HUES48 (cell line): ENCODE results near the gene ZNG1F.
"Not testable (repeated sequence)": the region's sequence is repeated elsewhere in the genome, so short reads cannot be mapped to it uniquely, and the experiment has no call there.

ENCODE experiments used
- H3K27ac ChIP-seq: one replicate; pipeline ENCODE4 v1.7.0; 2013; ENCODE audit warnings: low read depth, low read length, inconsistent platforms
- H3K27me3 ChIP-seq: 2 replicates; pipeline ENCODE4 v1.6.1; 2013; ENCODE audit warnings: mild to moderate bottlenecking, low read length; ENCODE audit not compliant: control insufficient read depth, insufficient read depth
- H3K36me3 ChIP-seq: 2 replicates; pipeline ENCODE4 v1.6.1; 2013; ENCODE audit warnings: low read length; ENCODE audit not compliant: control insufficient read depth, insufficient read depth
- H3K4me1 ChIP-seq: 2 replicates; pipeline ENCODE4 v1.6.1; 2013; ENCODE audit warnings: mild to moderate bottlenecking, low read length; ENCODE audit not compliant: control insufficient read depth, insufficient read depth
- H3K4me3 ChIP-seq: 2 replicates; pipeline ENCODE4 v1.5.1; 2013; ENCODE audit warnings: mild to moderate bottlenecking, low read depth, low read length
- H3K9ac ChIP-seq: 2 replicates; pipeline ENCODE4 v1.6.1; 2013; ENCODE audit warnings: mild to moderate bottlenecking, low read depth, low read length, moderate library complexity
- H3K9me3 ChIP-seq: 2 replicates; pipeline ENCODE4 v1.6.1; 2013; ENCODE audit warnings: low read length; ENCODE audit not compliant: control insufficient read depth, insufficient read depth

Gene ZNG1F

DNA sequence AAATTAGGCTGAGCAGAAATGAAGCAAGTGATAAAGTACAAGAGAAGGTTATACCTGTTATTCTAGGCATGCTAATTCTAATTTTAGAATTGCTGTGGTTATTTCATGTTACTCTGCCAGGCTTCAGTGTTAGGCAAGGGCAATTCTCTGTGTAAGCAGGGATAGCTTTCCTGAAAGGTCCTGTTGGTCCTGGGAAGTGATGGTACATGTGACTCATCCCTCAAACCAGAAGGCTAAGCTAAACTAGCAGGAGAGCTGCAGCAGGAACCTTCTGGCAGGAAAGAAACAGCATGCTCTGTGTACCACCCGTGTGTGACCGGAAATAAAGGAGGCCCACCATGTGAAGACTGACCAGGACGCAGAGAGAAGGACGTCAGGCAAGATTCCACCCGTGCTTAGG is 69.4 kb downstream of the ZNG1F start:
- H3K9ac ChIP-seq, H3K9me3 ChIP-seq, H3K4me1 ChIP-seq, H3K4me3 ChIP-seq, H3K27ac ChIP-seq, H3K36me3 ChIP-seq: not testable (repeated sequence)
- peaks cover 20% of the 10 kb centered on the region for H3K27me3 ChIP-seq

DNA sequence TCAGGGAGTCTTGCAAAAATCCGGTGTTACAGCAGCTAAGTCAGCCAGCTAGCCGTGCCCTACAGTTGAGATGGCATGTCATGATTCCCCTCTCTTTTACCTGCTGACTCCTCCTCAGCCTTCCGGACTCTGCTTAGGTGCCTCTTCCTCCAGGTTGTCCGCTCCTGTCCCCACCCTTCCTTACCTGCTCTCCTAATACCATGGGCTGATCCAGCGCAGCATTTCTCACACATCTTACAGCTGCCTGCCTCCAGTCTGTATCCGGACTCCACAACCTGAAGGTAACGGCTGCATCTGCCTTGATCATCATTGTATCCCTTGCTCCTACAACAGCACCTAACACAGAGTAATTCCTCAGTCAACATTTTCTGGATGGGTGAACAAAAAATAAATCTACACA is 69.8 kb downstream of the ZNG1F start:
- not testable (repeated sequence) for H3K4me3 ChIP-seq, H3K27ac ChIP-seq, H3K9me3 ChIP-seq, H3K9ac ChIP-seq, H3K36me3 ChIP-seq, H3K4me1 ChIP-seq
- peaks cover 19% of the 10 kb centered on the region for H3K27me3 ChIP-seq

DNA sequence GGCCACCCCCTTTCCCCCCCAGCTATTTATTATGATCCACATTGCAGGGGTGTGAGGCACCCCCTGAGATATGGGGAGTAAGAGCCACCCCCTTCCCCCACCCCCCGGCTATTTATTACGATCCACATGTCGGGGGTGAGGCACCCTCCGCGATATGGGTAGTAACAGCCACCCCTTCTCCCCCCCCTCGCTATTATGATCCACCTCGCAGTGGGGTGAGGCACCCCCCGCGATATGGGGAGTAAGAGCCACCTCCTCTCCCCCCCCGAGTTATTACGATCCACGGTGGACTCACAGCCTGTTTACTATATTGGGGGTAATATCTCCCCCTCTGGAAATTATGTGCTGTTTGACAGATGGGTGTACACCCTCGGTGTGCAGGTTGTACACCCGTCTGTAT is 75.8 kb downstream of the ZNG1F start:
- H3K4me1 ChIP-seq, H3K9ac ChIP-seq, H3K27ac ChIP-seq, H3K4me3 ChIP-seq, H3K9me3 ChIP-seq, H3K27me3 ChIP-seq, H3K36me3 ChIP-seq: not testable (repeated sequence)

DNA sequence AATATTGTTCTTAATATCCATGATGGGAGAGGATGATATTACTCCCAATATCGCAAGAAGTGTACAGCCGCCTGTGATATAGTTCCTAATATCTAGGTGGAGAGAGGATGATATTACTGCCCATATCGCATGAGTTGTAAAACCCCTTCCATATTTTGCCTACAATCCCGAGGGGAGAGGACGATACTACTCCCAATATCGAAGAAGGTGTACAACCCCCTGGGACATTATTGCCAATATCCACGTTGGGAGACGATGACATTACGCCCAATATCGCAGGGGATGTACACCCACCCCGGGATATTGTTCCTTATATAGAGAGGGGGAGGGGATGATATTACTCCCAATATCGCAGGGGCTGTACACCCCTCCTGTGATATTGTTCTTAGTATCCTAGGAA is 77.7 kb downstream of the ZNG1F start:
- not testable (repeated sequence) for H3K9ac ChIP-seq, H3K9me3 ChIP-seq, H3K27ac ChIP-seq, H3K4me3 ChIP-seq, H3K36me3 ChIP-seq, H3K4me1 ChIP-seq
- peaks cover 19% of the 10 kb centered on the region for H3K27me3 ChIP-seq

DNA sequence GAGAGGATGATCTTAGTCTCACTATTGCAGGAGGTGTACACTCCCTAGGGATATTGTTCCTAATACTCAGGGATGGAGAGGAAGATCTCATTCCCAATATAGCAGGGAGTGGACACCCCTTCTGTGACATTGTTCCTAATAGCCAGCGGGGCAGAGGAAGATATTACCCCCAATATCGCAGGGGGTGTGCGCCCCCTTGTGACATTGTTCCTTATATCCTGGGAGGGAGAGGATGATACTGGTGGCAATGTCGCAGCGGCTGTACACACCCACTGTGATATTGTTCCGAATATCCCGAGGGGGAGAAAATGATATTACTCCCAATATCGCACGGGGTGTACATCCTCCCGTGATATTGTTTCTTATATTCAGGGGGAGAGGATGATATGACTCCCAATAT is 78.2 kb downstream of the ZNG1F start:
- H3K9ac ChIP-seq, H3K4me3 ChIP-seq, H3K9me3 ChIP-seq, H3K4me1 ChIP-seq, H3K27ac ChIP-seq, H3K36me3 ChIP-seq: not testable (repeated sequence)
- peaks cover 20% of the 10 kb centered on the region for H3K27me3 ChIP-seq

DNA sequence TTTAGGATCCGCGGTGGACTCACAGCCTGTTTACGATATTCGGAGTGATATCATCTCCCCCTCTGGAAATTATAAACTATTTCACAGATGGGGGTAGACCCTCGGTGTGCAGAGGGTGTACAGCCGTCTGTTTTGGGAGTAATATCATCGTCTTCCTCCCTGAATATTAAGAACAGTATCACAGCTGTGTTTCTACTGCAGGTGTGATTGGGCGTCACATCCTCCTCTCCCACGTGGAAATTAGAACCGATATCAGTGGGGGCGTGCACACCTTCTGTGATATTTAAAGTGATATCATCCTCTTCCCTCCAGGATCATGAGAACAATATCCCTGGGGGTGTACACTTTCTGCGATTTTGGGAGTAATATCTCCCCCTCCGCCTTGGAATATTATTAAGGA is 79.9 kb downstream of the ZNG1F start:
- not testable (repeated sequence) for H3K4me1 ChIP-seq, H3K9ac ChIP-seq, H3K27ac ChIP-seq, H3K9me3 ChIP-seq, H3K36me3 ChIP-seq, H3K4me3 ChIP-seq
- peaks cover 25% of the 10 kb centered on the region for H3K27me3 ChIP-seq

DNA sequence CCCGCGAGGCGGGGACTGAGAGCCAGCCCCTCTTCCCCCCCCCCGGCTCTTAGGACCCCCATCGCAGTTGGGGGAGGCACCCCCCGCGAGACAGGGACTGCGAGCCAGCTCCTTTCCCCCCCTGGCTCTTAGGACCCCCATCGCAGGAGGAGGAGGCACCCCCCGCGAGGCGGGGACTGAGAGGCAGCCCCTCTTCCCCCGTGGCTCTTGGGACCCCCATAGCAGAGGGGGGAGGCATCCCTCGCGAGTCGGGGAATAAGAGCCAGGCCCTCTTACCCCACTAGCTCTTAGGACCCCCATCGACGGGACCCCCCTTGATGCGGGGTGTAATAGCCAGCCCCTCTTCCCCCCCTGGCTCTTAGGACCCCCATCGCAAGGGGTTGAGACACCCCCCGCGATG is 80.3 kb downstream of the ZNG1F start:
- peaks cover 25% of the 10 kb centered on the region for H3K27me3 ChIP-seq
- not testable (repeated sequence) for H3K4me1 ChIP-seq, H3K4me3 ChIP-seq, H3K9ac ChIP-seq, H3K27ac ChIP-seq, H3K9me3 ChIP-seq, H3K36me3 ChIP-seq

DNA sequence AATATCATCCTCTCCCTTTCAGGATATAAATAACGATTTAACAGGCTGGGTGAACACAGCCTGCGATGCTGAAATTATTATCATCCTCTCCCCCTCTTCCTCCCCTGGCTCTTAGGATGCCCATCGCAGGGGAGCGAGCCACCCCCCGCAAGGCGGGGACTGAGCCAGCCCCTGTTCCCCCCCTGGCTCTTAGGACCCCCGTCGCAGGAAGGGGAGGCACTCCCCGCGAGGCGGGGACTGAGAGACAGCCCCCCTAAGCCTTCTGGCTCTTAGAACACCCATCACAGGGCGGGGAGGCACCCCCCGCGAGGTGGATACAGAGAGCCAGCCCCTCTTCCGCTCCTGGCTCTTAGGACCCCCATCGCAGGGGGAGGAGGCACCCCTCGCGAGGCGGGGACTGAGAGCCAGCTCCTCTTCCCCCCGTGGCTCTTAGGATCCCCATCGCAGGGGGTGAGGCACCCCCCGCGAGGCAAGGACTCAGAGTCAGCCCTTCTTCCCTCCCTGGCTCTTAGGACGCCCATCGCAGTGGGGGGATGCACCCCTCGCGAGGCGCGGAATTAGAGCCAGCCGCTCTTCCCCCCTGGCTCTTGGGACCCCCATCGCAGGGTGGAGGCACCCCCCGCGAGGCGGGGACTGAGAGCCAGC is 82.5 kb downstream of the ZNG1F start:
- not testable (repeated sequence) for H3K9ac ChIP-seq, H3K4me3 ChIP-seq, H3K9me3 ChIP-seq, H3K27ac ChIP-seq, H3K4me1 ChIP-seq, H3K36me3 ChIP-seq
- peaks cover 25% of the 10 kb centered on the region for H3K27me3 ChIP-seq

DNA sequence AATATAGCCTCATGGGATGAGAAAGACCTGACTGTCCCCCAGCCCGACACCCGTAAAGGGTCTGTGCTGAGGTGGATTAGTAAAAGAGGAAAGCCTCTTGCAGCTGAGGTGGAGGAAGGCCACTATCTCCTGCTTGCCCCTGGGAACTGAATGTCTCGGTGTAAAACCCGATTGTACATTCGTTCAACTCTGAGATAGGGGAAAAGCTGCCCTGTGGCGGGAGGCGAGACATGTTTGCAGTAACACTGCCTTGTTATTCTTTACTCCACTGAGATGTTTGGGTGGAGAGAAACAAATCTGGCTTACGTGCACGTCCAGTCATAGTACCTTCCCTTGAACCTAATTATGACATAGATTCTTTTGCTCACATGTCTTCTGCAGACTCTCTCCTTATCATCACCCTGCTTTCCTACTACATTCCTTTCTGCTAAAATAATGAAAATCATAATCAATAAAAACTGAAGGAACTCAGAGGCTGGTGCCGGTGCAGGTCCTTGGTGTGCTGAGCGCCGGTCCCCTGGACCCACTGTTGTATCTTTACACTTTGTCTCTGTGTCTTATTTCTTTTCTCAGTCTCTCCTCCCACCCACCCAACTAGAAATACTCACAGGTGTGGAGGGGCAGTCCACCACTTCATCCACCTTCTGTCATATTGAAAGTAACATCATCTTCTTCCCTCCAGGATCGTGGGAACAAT is 83.4 kb downstream of the ZNG1F start:
- H3K4me3 ChIP-seq, H3K27ac ChIP-seq, H3K4me1 ChIP-seq, H3K9ac ChIP-seq, H3K36me3 ChIP-seq, H3K9me3 ChIP-seq: not testable (repeated sequence)
- peaks cover 27% of the 10 kb centered on the region for H3K27me3 ChIP-seq

DNA sequence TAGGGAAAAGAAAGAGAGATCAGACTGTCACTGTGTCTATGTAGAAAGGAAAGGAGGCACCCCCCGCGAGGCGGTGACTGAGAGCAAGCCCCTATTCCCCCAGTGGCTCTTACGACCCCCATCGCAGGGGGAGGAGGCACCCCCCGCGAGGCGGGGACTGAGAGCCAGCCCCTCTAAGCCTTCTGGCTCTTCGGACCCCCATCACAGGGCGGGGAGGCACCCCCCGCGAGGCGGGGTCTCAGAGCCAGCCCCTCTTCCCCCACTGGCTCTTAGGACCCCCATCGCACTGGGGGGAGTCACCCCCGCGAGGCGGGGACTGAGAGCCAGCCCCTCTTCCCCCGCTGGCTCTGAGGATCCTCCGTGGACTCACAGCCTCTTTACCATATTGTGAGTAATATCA is 84.6 kb downstream of the ZNG1F start:
- not testable (repeated sequence) for H3K4me1 ChIP-seq, H3K9me3 ChIP-seq, H3K36me3 ChIP-seq, H3K9ac ChIP-seq, H3K4me3 ChIP-seq, H3K27ac ChIP-seq
- H3K27me3 ChIP-seq: peaks cover 27% of the 10 kb centered on the region

DNA sequence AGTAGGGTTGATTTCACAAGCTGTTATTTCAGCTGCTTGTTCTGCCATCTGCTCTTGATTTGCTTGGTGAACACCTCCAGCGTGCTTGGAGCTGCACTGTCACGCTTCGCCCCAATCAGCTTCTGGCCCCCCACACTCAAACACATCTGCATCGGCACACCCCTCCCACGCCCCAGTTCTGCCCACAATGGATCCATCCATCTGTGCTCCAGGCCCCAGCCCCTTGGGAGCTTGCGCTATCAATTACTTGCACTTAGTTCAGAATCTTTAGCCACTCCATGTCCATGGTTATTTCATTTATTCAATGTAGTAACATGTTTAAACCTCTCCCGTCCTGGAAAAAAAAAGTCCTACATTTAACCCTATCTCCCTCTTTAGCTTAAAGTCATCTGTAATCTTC is 88.6 kb downstream of the ZNG1F start:
- H3K27ac ChIP-seq, H3K36me3 ChIP-seq, H3K4me3 ChIP-seq, H3K9ac ChIP-seq, H3K9me3 ChIP-seq, H3K4me1 ChIP-seq: not testable (repeated sequence)
- H3K27me3 ChIP-seq: peaks cover 12% of the 10 kb centered on the region
